Neural cell (in vitro differentiated cells): ENCODE data around the gene SAC3D1.

Experiments used
- CTCF ChIP-seq: fragments of 450-650 bp; IDR thresholded peaks from 2 replicates; pipeline ENCODE4 v1.5.1; 2014; ENCODE audit warnings: antibody characterized with exemption, mild to moderate bottlenecking, moderate library complexity; ENCODE audit not compliant: poor library complexity, severe bottlenecking
- EZH2 ChIP-seq: fragments of 200-600, 300-800 bp; shearing (Covaris generic), sonication (generic); IDR thresholded peaks from 2 replicates; pipeline ENCODE4 v1.6.1; 2014; ENCODE audit warnings: antibody characterized with exemption, low read length, borderline replicate concordance, mild to moderate bottlenecking; ENCODE audit not compliant: insufficient read depth, poor library complexity, severe bottlenecking
- MXI1 ChIP-seq: fragments of 450-650 bp; conservative IDR thresholded peaks from 2 replicates; pipeline ENCODE4 v1.6.1; 2014; ENCODE audit warnings: antibody characterized with exemption, mild to moderate bottlenecking; ENCODE audit not compliant: poor library complexity, severe bottlenecking
- POLR2AphosphoS5 ChIP-seq: IDR thresholded peaks from 2 replicates; pipeline ENCODE4 v1.6.1; 2012
- RAD21 ChIP-seq: fragments of 450-650 bp; conservative IDR thresholded peaks from 2 replicates; pipeline ENCODE4 v1.6.1; 2014; ENCODE audit warnings: antibody characterized with exemption, mild to moderate bottlenecking, moderate library complexity
- TAF1 ChIP-seq: IDR thresholded peaks from 2 replicates; pipeline ENCODE4 v1.6.1; 2012; ENCODE audit warnings: low read depth

- TF ChIP-seq POLR2AphosphoS5: no peak
- no peak for TF ChIP-seq CTCF
- no peak for TF ChIP-seq RAD21
- TF ChIP-seq MXI1: no peak
- no peak for TF ChIP-seq TAF1
- no peak for TF ChIP-seq EZH2
Measured at GRCh38 chr11:65058012-65058411, 17.0 kb downstream of the SAC3D1 start.
